ENCODE results near the gene INPP1. TPM values are rescaled to one million over a fixed set of nuclear protein-coding genes. Genes with fewer than 3 reads are reported as not detected.
A peak's percentile ranks its signal among the peaks of the same experiment; 100 is the strongest.
"Not testable (repeated sequence)": the region's sequence is repeated elsewhere in the genome, so short reads cannot be mapped to it uniquely, and the experiment has no call there.

Gene INPP1
- polyA plus RNA-seq, 1 donor: 16.4 TPM

- no peak for DNase-seq
Observed at GRCh38 chr2:190334479-190335224, 8.7 kb upstream of the INPP1 start.

- DNase-seq: no peak
Observed at GRCh38 chr2:190335225-190335559, 8.2 kb upstream of the INPP1 start.

- not testable (repeated sequence) for DNase-seq
Observed at GRCh38 chr2:190335584-190335983, 7.8 kb upstream of the INPP1 start.

GRCh38 chr2:190336420-190336819 is 7.0 kb upstream of the INPP1 start:
- no peak for DNase-seq

GRCh38 chr2:190338453-190338852 is 4.9 kb upstream of the INPP1 start:
- DNase-seq: no peak

GRCh38 chr2:190339394-190339793 is 4.0 kb upstream of the INPP1 start:
- no peak for DNase-seq

- no peak for DNase-seq
Observed at GRCh38 chr2:190340369-190340768, 3.0 kb upstream of the INPP1 start.

- peak; percentile 51 for DNase-seq
Observed at GRCh38 chr2:190342611-190343010, 778 bp upstream of the INPP1 start.

- DNase-seq: no peak
Observed at GRCh38 chr2:190343089-190343535, 277 bp upstream of the INPP1 start.

- DNase-seq: no peak
Observed at GRCh38 chr2:190344276-190344827, 963 bp downstream of the INPP1 start.

GRCh38 chr2:190350371-190350770 is 7.0 kb downstream of the INPP1 start:
- no peak for DNase-seq

- no peak for DNase-seq
Observed at GRCh38 chr2:190351955-190352354, 8.6 kb downstream of the INPP1 start.

- DNase-seq: no peak
Observed at GRCh38 chr2:190352668-190353536, 9.5 kb downstream of the INPP1 start.

GRCh38 chr2:190353537-190353899 is 10.1 kb downstream of the INPP1 start:
- DNase-seq: no peak

- no peak for DNase-seq
Observed at GRCh38 chr2:190354003-190354690, 10.8 kb downstream of the INPP1 start.

- DNase-seq: no peak
Observed at GRCh38 chr2:190355968-190356644, 12.7 kb downstream of the INPP1 start.

GRCh38 chr2:190357600-190357999 is 14.2 kb downstream of the INPP1 start:
- DNase-seq: no peak

GRCh38 chr2:190358655-190359448 is 15.5 kb downstream of the INPP1 start:
- DNase-seq: not testable (repeated sequence)

GRCh38 chr2:190360561-190360960 is 17.2 kb downstream of the INPP1 start:
- DNase-seq: no peak

- DNase-seq: no peak
Observed at GRCh38 chr2:190360965-190361364, 17.6 kb downstream of the INPP1 start.

- DNase-seq: no peak
Observed at GRCh38 chr2:190361572-190361971, 18.2 kb downstream of the INPP1 start.

- DNase-seq: no peak
Observed at GRCh38 chr2:190362894-190363293, 19.5 kb downstream of the INPP1 start.

Measured in hindlimb muscle (tissue), 1 donor.